ENCODE results near the gene ZFP92.

The ZFP92 gene

GRCh38 chrX:153411255-153411987, at the start of gene ZFP92:
TSS of gene ZFP92 (plus strand) at chrX:153411472. CDS start at chrX:153418323, 6,851 bp downstream.
- Histone ChIP-seq H3K4me3 (replicated peaks; ENCODE audit: low read depth, low read length) (peak within 1 kb of the TSS; percentile 61), H3K27me3 (replicated peaks; ENCODE audit: control insufficient read depth, insufficient read depth, low read length) (no peaks in the 10 kb centered on the region), H3K36me3 (ENCODE audit: control insufficient read depth, insufficient read depth, low read length) (no peaks in the 10 kb centered on the region)
- TF ChIP-seq CTCF (IDR thresholded peaks at IDR 0.05; ENCODE audit: insufficient read depth, low read length, poor library complexity, severe bottlenecking), result no peak
- DNase-seq (ENCODE audit: extremely low read depth, insufficient read length), result peak; percentile 70

GRCh38 chrX:153361781-153362397, 49.4 kb upstream of the ZFP92 start:
- no peak overlapping the region for H3K4me3 ChIP-seq (replicated peaks; ENCODE audit: low read depth, low read length)
- H3K36me3 ChIP-seq (ENCODE audit: control insufficient read depth, insufficient read depth, low read length), result no peaks in the 10 kb centered on the region
- no peak for DNase-seq (ENCODE audit: extremely low read depth, insufficient read length)
- no peaks in the 10 kb centered on the region for H3K27me3 ChIP-seq (replicated peaks; ENCODE audit: control insufficient read depth, insufficient read depth, low read length)
- TF ChIP-seq CTCF (IDR thresholded peaks at IDR 0.05; ENCODE audit: insufficient read depth, low read length, poor library complexity, severe bottlenecking), result no peak

- no peak for DNase-seq (ENCODE audit: extremely low read depth, insufficient read length)
- no peaks in the 10 kb centered on the region for H3K27me3 ChIP-seq (replicated peaks; ENCODE audit: control insufficient read depth, insufficient read depth, low read length)
- no peaks in the 10 kb centered on the region for H3K36me3 ChIP-seq (ENCODE audit: control insufficient read depth, insufficient read depth, low read length)
- H3K4me3 ChIP-seq (replicated peaks; ENCODE audit: low read depth, low read length), result no peak overlapping the region
- TF ChIP-seq CTCF (IDR thresholded peaks at IDR 0.05; ENCODE audit: insufficient read depth, low read length, poor library complexity, severe bottlenecking), result no peak
Observed at GRCh38 chrX:153365670-153366069, 45.6 kb upstream of the ZFP92 start.

GRCh38 chrX:153366119-153366518, 45.2 kb upstream of the ZFP92 start:
- Histone ChIP-seq H3K4me3 (replicated peaks; ENCODE audit: low read depth, low read length) (no peak overlapping the region), H3K27me3 (replicated peaks; ENCODE audit: control insufficient read depth, insufficient read depth, low read length) (no peaks in the 10 kb centered on the region), H3K36me3 (ENCODE audit: control insufficient read depth, insufficient read depth, low read length) (no peaks in the 10 kb centered on the region)
- no peak for DNase-seq (ENCODE audit: extremely low read depth, insufficient read length)
- no peak for TF ChIP-seq CTCF (IDR thresholded peaks at IDR 0.05; ENCODE audit: insufficient read depth, low read length, poor library complexity, severe bottlenecking)

- DNase-seq (ENCODE audit: extremely low read depth, insufficient read length), result no peak
- Histone ChIP-seq H3K4me3 (replicated peaks; ENCODE audit: low read depth, low read length) (no peak overlapping the region), H3K36me3 (ENCODE audit: control insufficient read depth, insufficient read depth, low read length) (no peaks in the 10 kb centered on the region), H3K27me3 (replicated peaks; ENCODE audit: control insufficient read depth, insufficient read depth, low read length) (no peaks in the 10 kb centered on the region)
- no peak for TF ChIP-seq CTCF (IDR thresholded peaks at IDR 0.05; ENCODE audit: insufficient read depth, low read length, poor library complexity, severe bottlenecking)
Observed at GRCh38 chrX:153366878-153367538, 44.3 kb upstream of the ZFP92 start.

All from GM06990 (cell line).